HG03196 (cell line): ENCODE data around the gene ERICH4.
"Not testable (repeated sequence)": the region's sequence is repeated elsewhere in the genome, so short reads cannot be mapped to it uniquely, and the experiment has no call there.

Experiments
- ATAC-seq: cut with Tn5 transposase; IDR thresholded peaks from one replicate; pipeline ENCODE4 v1.9.1; 2021; ENCODE audit not compliant: unreplicated experiment

Gene ERICH4

DNA sequence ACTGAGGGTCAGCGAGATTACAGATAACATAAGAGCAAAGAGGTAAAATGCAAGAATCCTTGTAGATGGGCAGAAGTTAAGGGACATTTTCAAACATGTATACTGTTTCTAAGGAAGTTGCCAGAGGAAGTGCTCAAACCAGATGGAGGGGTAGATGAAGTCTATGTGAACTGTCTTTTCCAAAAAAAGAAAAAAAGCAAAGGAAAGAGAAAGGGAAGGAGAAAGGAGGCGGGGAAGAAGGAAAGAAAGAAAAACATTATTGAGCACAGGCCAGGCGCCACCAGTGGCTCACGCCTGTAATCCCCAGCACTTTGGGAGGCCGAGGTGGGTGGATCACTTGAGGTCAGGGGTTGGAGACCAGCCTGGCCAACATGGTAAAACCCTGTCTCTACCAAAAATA, 8.5 kb upstream of the ERICH4 start:
- ATAC-seq, result no peak

DNA sequence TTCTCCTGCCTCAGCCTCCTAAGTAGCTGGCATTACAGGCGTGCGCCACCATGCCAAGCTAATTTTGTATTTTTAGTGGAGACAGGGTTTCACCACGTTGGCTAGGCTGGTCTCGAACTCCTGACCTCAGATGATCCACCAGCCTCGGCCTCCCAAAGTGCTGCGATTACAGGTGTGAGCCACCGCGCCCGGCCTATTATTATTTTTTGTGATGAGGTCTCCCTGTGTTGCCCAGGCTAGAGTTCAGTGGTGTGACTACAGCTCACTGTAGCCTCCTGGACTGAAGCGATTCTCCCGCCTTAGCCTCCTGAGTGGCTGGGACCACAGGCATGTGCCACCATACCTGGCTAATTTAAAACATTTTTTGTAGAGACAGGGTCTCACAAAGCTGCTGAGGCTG, 7.6 kb upstream of the ERICH4 start:
- ATAC-seq, result not testable (repeated sequence)

GRCh38 chr19:41435936-41436673, 6.9 kb upstream of the ERICH4 start:
- ATAC-seq, result no peak

- ATAC-seq, result no peak
Measured at GRCh38 chr19:41436674-41436951, 6.3 kb upstream of the ERICH4 start.

DNA sequence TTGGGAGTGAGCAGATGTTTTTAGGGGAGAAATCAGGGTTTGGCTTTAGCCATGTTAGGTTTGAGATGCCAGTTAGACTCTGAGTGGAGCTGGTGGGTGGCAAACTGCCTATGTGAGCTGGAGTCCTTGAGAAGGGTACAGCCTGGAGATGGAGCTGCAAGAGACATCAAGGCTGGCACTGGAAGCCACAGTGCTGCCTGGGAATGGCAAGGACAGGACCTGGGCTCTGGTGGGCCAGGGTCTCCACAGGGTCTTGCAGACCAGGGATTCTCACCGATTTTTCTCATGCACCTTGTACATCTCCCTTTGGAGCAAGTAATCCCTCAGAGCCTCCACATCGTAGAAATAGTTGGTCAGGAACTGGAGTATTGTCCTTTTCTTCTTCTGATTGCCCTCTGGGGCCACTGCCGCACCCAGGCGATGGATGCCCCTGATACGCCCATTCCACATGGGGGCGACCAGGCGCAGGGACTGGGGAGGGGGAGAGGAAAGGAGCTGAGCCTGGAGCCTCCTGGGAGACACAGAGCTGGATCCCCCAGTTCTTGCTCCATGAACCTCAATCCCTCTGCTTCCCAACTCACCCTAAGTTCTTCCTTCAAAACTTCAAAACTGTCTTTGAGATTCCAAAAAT, 4.9 kb upstream of the ERICH4 start:
- ATAC-seq, result no peak

GRCh38 chr19:41439441-41440222, 3.3 kb upstream of the ERICH4 start, which contains the start of gene DMAC2:
Gene DMAC2, minus strand, starts transcription at chr19:41439912. Its CDS starts 13 bp downstream, at chr19:41439899.
- peak; percentile 85 for ATAC-seq

DNA sequence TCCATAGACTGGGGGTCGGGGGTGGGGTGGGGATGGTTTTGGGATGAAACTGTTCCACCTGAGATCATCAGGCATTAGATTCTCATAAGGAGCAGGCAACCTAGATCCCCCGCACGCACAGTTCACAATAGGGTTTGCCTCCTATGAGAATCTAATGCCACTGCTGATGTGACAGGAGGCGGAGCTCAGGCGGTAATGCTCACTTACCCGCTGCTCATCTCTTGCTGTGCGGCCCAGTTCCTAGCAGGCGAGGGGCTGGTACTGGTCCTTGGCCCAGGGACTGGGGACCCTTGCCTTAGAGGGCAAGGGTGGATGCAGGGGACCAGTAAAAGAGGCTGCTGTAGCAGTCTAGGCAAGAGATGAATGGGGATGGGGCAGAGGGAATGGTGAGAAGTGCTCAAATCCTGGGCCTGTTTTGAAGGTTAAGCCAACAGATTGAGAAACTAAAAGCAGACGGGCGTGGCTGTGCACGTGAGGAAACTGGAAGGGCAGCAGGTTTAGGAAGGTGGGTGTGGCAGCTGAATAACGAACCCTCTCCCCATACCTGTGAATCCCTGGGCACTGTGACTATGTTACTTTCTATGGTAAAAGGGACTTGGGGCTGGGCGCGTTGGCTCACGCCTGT, 1.5 kb upstream of the ERICH4 start:
- ATAC-seq, result no peak

DNA sequence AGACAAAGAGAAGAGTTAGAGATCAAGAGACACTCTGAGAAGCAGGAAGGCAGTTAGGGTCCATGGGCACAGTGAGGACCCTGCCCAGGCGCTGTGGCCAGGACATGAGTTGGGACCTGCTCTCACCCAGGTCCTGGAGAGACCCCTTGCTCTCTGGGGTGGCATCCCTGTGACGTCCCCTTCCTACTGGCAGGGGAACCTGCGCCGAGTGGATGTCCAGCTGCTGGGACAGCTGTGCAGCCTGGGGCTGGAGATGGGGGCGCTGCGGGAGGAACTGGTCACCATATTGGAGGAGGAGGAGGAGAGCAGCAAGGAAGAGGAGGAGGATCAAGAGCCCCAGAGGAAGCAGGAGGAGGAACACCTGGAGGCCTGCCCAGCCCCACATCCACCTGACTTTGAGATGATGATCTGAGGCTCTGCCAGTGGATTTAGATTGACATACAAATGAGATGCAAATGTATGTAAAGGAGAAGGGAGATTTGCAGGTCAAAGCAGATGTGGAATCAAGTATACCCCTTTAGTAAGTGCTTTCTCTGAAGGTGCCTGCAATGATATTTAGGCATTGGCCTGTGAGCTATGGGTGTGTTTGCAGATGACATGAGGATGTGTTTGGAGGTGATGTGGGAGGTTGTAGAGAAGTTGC, 978 bp downstream of the ERICH4 start:
- ATAC-seq, result no peak

GRCh38 chr19:41445575-41445974, 2.6 kb downstream of the ERICH4 start:
- no peak for ATAC-seq

DNA sequence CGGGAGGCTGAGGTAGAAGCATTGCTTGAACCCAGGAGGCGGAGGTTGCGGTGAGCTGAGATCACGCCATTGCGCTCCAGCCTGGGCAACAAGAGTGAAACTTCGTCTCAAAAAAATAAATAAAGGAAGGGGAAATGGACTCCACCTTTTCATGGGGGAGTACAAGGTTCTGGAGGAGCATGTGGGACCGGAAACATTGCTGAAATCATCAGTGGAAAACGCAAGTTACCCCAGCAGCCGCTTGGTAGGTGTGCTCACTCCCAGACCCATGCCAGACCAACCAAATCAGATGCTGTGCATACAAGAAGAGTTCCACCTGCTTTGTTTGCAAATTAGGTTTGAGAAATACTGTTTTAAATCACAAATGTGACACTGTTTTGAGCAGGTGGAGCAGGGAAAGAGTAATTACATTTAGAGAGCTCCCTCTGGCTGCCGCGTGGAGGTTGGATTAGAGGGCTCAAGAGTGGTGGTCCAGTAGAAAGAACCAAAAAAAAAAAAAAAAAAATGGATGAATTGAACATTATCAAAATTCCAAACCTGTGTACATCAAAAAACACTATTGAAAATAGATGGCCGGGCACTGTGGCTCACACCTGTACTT, 4.9 kb downstream of the ERICH4 start:
- ATAC-seq, result no peak

- no peak for ATAC-seq
Measured at GRCh38 chr19:41449079-41449864, 6.3 kb downstream of the ERICH4 start.

DNA sequence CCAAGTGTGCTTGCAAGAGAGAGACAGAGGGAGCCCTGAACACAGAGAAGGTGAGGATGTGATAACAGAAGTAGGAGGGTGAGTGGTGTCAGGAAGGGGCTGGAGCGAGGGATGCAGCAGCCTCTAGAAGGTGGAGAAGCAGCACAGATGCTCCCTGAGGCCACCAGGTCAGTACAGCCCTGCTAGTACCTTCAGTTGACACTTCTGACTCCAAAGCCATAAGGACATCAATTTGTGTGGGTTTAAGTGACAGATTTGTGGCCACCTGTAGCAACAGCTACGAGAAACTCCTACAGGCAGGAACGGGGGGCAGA, 6.9 kb downstream of the ERICH4 start:
- ATAC-seq, result no peak

GRCh38 chr19:41452584-41453275, 9.8 kb downstream of the ERICH4 start:
- ATAC-seq, result no peak

DNA sequence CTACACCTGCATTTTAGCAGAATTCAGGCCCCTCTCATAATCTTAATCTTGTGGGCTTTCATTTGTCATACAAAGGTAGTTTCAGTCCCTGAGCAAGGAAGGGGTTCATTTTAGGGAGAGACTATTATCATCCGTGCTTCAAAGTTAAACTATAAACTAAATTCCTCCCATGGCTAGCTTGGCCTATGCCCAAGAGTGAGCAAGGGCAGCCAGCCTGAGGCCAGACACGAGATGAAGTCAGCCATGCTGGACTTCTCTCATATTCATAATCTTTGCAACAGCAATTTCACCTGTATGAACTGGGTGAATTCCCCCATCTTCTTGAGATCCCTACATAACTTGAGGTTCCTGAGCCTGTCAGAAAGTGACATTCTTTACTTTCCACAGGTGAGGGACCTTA, 13.0 kb downstream of the ERICH4 start:
- no peak for ATAC-seq

DNA sequence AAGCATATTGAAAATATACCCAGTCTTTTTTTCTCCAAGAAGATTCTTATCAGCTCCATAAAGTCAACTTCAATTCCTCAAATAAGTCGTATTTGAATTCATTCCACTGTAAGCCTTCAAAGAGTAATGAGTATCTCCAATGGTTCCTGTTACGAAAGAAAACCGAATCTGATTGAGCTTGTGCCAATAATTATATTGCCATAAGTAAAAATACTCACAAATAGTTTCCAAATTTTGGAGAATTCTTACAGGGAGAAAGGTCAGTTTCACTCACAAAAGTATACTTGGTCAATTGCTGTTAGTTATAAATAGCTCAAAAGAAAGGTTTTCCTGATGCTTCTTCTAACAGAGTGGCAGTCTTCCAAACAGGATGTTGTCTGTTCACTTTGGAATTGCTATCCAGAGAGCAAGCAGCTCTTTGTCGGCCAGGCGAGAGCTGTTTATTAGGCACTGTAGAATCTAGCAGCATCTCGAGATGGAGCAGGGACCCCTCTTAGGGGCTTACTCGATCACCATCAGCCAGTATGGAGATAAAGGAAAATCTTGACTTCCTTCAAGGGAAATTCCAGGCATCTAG, 13.5 kb downstream of the ERICH4 start:
- ATAC-seq, result no peak

DNA sequence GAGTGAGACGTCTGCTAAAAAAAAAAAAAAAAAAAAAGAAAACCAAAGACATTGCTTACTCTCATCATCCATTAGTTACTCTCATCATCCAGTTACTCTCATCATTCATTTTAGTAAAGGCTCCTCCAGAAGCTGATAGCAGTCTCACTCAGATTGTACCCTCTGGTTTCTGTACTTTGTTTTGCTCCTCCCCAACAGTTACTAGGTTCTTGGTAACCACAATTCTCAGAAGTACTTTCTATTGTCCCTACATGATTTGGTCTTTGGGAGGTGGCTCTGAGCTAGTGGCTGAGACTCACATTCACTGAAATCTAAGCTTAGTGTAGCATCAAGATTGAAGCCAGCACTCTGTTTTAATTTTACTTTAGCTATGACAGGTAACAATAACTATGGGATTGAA, 14.3 kb downstream of the ERICH4 start:
- peak; percentile 77 for ATAC-seq

GRCh38 chr19:41462497-41462896, 19.5 kb downstream of the ERICH4 start:
- no peak for ATAC-seq

DNA sequence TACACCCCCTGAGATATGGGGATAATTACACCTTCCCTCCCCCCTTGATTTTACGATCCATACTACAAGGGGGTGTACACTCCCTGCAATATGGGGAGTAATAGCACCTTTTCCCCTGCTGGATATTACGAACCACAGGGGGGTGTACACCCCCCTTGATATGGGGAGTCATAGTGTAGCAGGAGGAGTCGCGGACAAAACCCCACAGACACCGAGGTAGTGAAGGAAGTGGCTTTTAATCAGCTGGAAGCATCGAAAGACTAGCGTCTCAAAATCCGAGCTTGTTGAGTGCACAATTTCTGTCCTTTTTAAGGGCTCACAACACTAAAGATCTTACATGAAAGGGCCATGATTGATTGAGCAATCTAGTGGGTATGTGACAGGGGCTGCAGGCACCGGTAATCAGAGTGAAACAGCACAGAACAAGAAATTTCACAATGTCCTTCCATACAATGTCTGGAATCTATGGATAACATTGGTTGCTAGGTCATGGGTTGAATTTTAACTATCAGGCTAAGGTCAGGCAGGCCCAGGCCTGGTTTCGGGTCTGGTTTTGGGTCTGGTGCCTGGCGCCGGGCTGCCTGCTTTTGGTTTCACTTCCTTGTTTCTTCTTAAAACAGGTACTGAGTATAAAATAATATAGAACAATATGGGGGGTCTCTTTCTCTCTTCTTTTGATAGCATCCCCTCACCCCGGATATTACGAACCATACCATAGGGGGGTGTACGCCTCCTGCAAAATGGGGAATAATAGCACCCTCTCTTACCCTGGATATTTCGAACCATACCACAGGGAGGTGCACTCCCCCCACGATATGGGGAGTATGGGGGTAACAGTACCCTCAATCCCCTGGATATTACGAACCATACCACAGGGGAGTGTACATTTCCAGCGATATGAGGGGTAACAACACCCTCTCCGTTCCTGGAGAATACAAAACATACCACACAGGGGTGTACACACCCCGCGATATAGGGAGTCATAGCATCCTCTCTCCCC, 20.6 kb downstream of the ERICH4 start:
- ATAC-seq, result not testable (repeated sequence)
